Activated T-helper 1 cell treated with anti-CD3 and anti-CD28 coated beads, Interleukin-2, amount 50 U/mL, for 16 hours (primary cell): ENCODE results near the gene APBB2.

Source experiments
- DNase-seq, 2 donors: peaks; one replicate each; pipeline ENCODE4 v3.0.0-alpha.2; 2020; ENCODE audit warnings: low read depth in 1 of 2, low spot score in 1 of 2

The APBB2 gene

GRCh38 chr4:41196633-41197332 lies 17.6 kb downstream of the APBB2 start:
- no peak for DNase-seq

- DNase-seq: no peak
Observed at GRCh38 chr4:41192136-41192535, 22.2 kb downstream of the APBB2 start.

- no peak for DNase-seq
Observed at GRCh38 chr4:41189666-41190065, 24.7 kb downstream of the APBB2 start.

- DNase-seq: no peak
Observed at GRCh38 chr4:41189076-41189475, 25.3 kb downstream of the APBB2 start.

GRCh38 chr4:41185614-41186592 lies 28.4 kb downstream of the APBB2 start:
- DNase-seq: no peak

GRCh38 chr4:41184009-41184408 lies 30.3 kb downstream of the APBB2 start:
- DNase-seq: no peak

GRCh38 chr4:41183021-41183553 lies 31.3 kb downstream of the APBB2 start:
- DNase-seq: no peak

- DNase-seq: no peak
Observed at GRCh38 chr4:41181037-41181436, 33.3 kb downstream of the APBB2 start.

- no peak for DNase-seq
Observed at GRCh38 chr4:41179498-41180195, 34.7 kb downstream of the APBB2 start.

GRCh38 chr4:41178372-41179370 lies 35.7 kb downstream of the APBB2 start:
- no peak for DNase-seq

GRCh38 chr4:41177016-41177415 lies 37.3 kb downstream of the APBB2 start:
- DNase-seq: no peak

GRCh38 chr4:41176340-41176739 lies 38.0 kb downstream of the APBB2 start:
- DNase-seq: no peak

GRCh38 chr4:41175794-41176193 lies 38.5 kb downstream of the APBB2 start:
- no peak for DNase-seq

GRCh38 chr4:41174444-41174843 lies 39.9 kb downstream of the APBB2 start:
- DNase-seq: no peak

- DNase-seq: no peak
Observed at GRCh38 chr4:41172786-41173185, 41.6 kb downstream of the APBB2 start.

- DNase-seq: no peak
Observed at GRCh38 chr4:41169256-41169800, 45.0 kb downstream of the APBB2 start.

GRCh38 chr4:41167191-41167590 lies 47.2 kb downstream of the APBB2 start:
- no peak for DNase-seq

- DNase-seq: no peak
Observed at GRCh38 chr4:41164405-41164804, 49.9 kb downstream of the APBB2 start.

- no peak for DNase-seq
Observed at GRCh38 chr4:41161355-41161754, 53.0 kb downstream of the APBB2 start.

GRCh38 chr4:41160856-41161255 lies 53.5 kb downstream of the APBB2 start:
- DNase-seq: no peak
